ENCODE results near the gene MTARC1. TPM values are rescaled to one million over a fixed set of nuclear protein-coding genes. Genes with fewer than 3 reads are reported as not detected.

The MTARC1 gene
- total and polyA plus RNA-seq, 2 donors: 8.9 to 12.2 TPM

DNA sequence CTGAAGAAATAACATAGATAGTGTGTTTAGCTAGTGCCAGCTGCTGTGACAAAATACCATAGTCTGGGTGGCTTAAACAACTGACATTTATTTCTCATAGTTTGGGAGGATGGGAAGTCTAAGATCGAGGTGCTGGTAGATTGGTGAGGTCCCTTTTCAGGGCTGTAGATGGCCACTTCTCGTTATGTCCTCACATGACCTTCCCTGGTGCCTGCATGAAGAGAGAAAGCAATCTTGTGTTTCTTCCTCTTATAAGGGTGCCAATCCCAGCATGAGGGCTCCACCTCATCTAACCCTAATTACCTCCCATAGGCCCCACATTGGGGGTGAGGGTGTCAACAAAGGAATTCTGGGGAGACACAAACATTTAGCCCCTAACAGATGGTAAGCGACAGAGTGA is 29.3 kb upstream of the MTARC1 start:
- 93% methylated on average over 3 of the region's 3 CpGs for WGBS
- Histone ChIP-seq H3K4me1 (ENCODE audit: insufficient read depth) (peaks cover 1% of the 10 kb centered on the region), H3K27ac (ENCODE audit: low read depth) (no peak overlapping the region), H3K36me3 (ENCODE audit: insufficient read depth) (peaks cover 2% of the 10 kb centered on the region), H3K4me3 (ENCODE audit: low read depth, low read length) (no peak overlapping the region)
- no peak for DNase-seq (ENCODE audit: extremely low spot score)

GRCh38 chr1:220759147-220759546 is 27.6 kb upstream of the MTARC1 start:
- DNase-seq (ENCODE audit: extremely low spot score): no peak
- peaks cover 2% of the 10 kb centered on the region for H3K36me3 ChIP-seq (ENCODE audit: insufficient read depth)
- H3K27ac ChIP-seq (ENCODE audit: low read depth): no peak overlapping the region
- H3K4me3 ChIP-seq (ENCODE audit: low read depth, low read length): no peak overlapping the region
- WGBS: 95% methylated on average over 3 of the region's 3 CpGs
- peaks cover 1% of the 10 kb centered on the region for H3K4me1 ChIP-seq (ENCODE audit: insufficient read depth)

- WGBS: 96% methylated on average over 7 of the region's 7 CpGs
- DNase-seq (ENCODE audit: extremely low spot score): no peak
- no peak overlapping the region for H3K27ac ChIP-seq (ENCODE audit: low read depth)
- H3K4me3 ChIP-seq (ENCODE audit: low read depth, low read length): no peak overlapping the region
- H3K36me3 ChIP-seq (ENCODE audit: insufficient read depth): no peaks in the 10 kb centered on the region
- H3K4me1 ChIP-seq (ENCODE audit: insufficient read depth): peaks cover 1% of the 10 kb centered on the region
These were observed 24.9 kb upstream of the MTARC1 start for GRCh38 chr1:220761688-220762427.

DNA sequence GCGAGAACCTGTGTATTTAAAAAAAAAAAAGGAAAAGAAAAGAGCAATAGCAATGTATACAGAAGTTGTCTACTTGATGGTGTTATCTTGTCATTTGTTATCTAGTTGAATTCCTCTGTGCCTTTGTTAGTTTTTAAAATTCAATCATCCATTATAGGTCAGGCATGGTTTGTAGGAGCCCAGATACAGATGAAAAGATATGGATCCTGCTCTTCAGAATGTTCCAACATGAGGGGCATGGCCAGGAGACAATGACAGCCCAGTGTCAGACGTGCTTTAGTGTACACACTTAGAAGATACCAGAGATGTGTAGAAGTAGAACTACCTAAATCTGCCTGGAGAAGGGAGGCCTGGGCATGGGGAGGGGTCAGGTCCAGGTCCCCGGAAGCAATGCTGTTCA is 22.0 kb upstream of the MTARC1 start:
- no peaks in the 10 kb centered on the region for H3K36me3 ChIP-seq (ENCODE audit: insufficient read depth)
- no peak overlapping the region for H3K4me3 ChIP-seq (ENCODE audit: low read depth, low read length)
- H3K27ac ChIP-seq (ENCODE audit: low read depth): no peak overlapping the region
- no peak for DNase-seq (ENCODE audit: extremely low spot score)
- WGBS: 97% methylated on average over 3 of the region's 3 CpGs
- H3K4me1 ChIP-seq (ENCODE audit: insufficient read depth): no peaks in the 10 kb centered on the region

- WGBS: 35% methylated on average over 8 of the region's 8 CpGs
- DNase-seq (ENCODE audit: extremely low spot score): no peak
- Histone ChIP-seq H3K27ac (ENCODE audit: low read depth) (no peak overlapping the region), H3K4me3 (ENCODE audit: low read depth, low read length) (no peak overlapping the region), H3K4me1 (ENCODE audit: insufficient read depth) (no peaks in the 10 kb centered on the region), H3K36me3 (ENCODE audit: insufficient read depth) (no peaks in the 10 kb centered on the region)
These were observed 19.2 kb upstream of the MTARC1 start for GRCh38 chr1:220767312-220768125.

GRCh38 chr1:220768126-220768601 is 18.5 kb upstream of the MTARC1 start:
- no peaks in the 10 kb centered on the region for H3K4me1 ChIP-seq (ENCODE audit: insufficient read depth)
- WGBS: 65% methylated on average over 5 of the region's 5 CpGs
- no peak overlapping the region for H3K4me3 ChIP-seq (ENCODE audit: low read depth, low read length)
- peak overlapping the region; percentile 41 for H3K27ac ChIP-seq (ENCODE audit: low read depth)
- H3K36me3 ChIP-seq (ENCODE audit: insufficient read depth): no peaks in the 10 kb centered on the region
- no peak for DNase-seq (ENCODE audit: extremely low spot score)

DNA sequence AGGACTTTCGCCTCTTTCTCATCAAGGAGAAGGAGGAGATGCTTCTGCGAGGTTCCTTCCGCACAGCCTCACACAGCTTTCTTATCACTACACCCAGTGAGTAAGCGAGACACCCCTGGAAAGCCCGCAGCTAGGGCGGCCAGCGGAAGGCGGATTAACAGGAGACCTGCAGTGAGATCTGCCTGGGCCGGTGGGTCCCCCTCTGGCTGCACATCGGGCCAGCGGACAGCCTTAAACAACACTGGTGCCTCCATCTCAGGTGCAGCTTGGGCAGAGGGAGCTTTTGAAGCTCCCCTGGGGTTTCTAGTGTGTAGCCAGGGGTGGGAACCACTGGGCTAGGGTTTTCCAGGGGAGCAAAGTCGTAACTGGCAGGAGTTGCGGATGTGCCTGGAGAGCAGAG is 17.5 kb upstream of the MTARC1 start:
- Histone ChIP-seq H3K4me3 (ENCODE audit: low read depth, low read length) (no peak overlapping the region), H3K36me3 (ENCODE audit: insufficient read depth) (no peaks in the 10 kb centered on the region), H3K27ac (ENCODE audit: low read depth) (no peak overlapping the region), H3K4me1 (ENCODE audit: insufficient read depth) (no peaks in the 10 kb centered on the region)
- no peak for DNase-seq (ENCODE audit: extremely low spot score)
- 97% methylated on average over 13 of the region's 13 CpGs for WGBS

GRCh38 chr1:220770245-220770913 is 16.3 kb upstream of the MTARC1 start:
- 90% methylated on average over 15 of the region's 15 CpGs for WGBS
- Histone ChIP-seq H3K4me1 (ENCODE audit: insufficient read depth) (no peaks in the 10 kb centered on the region), H3K36me3 (ENCODE audit: insufficient read depth) (no peaks in the 10 kb centered on the region), H3K27ac (ENCODE audit: low read depth) (no peak overlapping the region), H3K4me3 (ENCODE audit: low read depth, low read length) (no peak overlapping the region)
- no peak for DNase-seq (ENCODE audit: extremely low spot score)

- Histone ChIP-seq H3K4me3 (ENCODE audit: low read depth, low read length) (no peak overlapping the region), H3K27ac (ENCODE audit: low read depth) (no peak overlapping the region), H3K36me3 (ENCODE audit: insufficient read depth) (no peaks in the 10 kb centered on the region), H3K4me1 (ENCODE audit: insufficient read depth) (no peaks in the 10 kb centered on the region)
- 91% methylated on average over 4 of the region's 4 CpGs for WGBS
- no peak for DNase-seq (ENCODE audit: extremely low spot score)
These were observed 13.9 kb upstream of the MTARC1 start for GRCh38 chr1:220772846-220773245.

DNA sequence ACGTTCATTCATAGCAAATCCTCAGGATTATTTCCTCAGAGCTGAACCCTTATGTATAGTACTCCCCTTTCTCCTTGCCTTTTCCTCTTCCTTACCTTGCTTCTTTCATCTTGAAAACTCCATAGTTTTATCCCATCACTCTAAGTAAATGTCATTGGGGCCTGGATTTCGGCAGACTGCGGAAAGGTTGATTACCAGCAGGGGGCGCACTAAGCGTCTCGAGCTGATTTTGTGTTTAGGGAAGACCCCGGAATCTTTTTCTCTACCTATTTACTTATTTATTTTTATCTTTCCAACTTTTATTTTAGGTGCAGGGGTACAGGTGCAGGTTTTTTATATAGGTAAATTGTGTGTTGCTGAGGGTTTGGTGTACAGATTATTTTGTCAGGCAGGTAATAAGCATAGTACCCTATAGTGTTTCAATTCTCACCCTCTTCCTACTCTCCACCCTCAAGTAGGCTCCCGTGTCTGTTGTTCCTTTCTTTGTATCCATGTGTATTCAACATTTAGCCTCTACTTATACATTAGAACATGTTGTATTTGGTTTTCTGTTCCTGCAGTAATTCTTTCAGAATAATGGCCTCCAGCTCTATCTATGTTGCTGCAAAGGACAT is 11.4 kb upstream of the MTARC1 start:
- WGBS: 44% methylated on average over 8 of the region's 8 CpGs
- peaks cover 2% of the 10 kb centered on the region for H3K36me3 ChIP-seq (ENCODE audit: insufficient read depth)
- H3K27ac ChIP-seq (ENCODE audit: low read depth): no peak overlapping the region
- no peak for DNase-seq (ENCODE audit: extremely low spot score)
- no peaks in the 10 kb centered on the region for H3K4me1 ChIP-seq (ENCODE audit: insufficient read depth)
- no peak overlapping the region for H3K4me3 ChIP-seq (ENCODE audit: low read depth, low read length)

- 94% methylated on average over 7 of the region's 7 CpGs for WGBS
- H3K4me1 ChIP-seq (ENCODE audit: insufficient read depth): no peaks in the 10 kb centered on the region
- peaks cover 2% of the 10 kb centered on the region for H3K36me3 ChIP-seq (ENCODE audit: insufficient read depth)
These were observed 10.5 kb upstream of the MTARC1 start for GRCh38 chr1:220776254-220776653.

GRCh38 chr1:220776720-220777326 is 9.9 kb upstream of the MTARC1 start:
- 31% methylated on average over 19 of the region's 19 CpGs for WGBS
- H3K36me3 ChIP-seq (ENCODE audit: insufficient read depth): peaks cover 2% of the 10 kb centered on the region
- no peak for DNase-seq (ENCODE audit: extremely low spot score)
- H3K4me3 ChIP-seq (ENCODE audit: low read depth, low read length): no peak overlapping the region
- H3K27ac ChIP-seq (ENCODE audit: low read depth): no peak overlapping the region
- no peaks in the 10 kb centered on the region for H3K4me1 ChIP-seq (ENCODE audit: insufficient read depth)

More at GRCh38 chr1:220776254-220776653, 10.5 kb upstream of the MTARC1 start:
- no peak for DNase-seq (ENCODE audit: extremely low spot score)
- Histone ChIP-seq H3K27ac (ENCODE audit: low read depth) (no peak overlapping the region), H3K4me3 (ENCODE audit: low read depth, low read length) (no peak overlapping the region)

DNA sequence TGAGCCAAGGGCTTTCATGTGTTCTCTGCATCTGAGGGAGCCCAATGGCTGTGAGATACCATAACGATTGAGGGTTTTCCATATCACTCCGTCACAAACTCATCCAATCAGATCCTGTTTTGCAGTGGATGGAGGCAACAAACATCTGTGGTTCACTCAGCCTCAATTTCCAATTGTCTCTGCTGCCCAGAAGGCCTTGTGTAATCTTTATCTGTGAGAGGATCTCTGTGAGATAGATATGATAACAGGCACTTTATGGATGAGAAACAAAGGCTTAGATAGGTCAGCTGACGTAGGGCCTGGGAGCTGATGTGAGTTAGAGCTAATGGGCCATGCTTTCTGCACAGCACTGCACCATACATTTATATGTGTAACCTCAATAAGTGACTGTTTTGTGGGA is 3.3 kb upstream of the MTARC1 start:
- Histone ChIP-seq H3K27ac (ENCODE audit: low read depth) (no peak overlapping the region), H3K36me3 (ENCODE audit: insufficient read depth) (peaks cover 2% of the 10 kb centered on the region), H3K4me1 (ENCODE audit: insufficient read depth) (no peaks in the 10 kb centered on the region), H3K4me3 (ENCODE audit: low read depth, low read length) (no peak overlapping the region)
- no peak for DNase-seq (ENCODE audit: extremely low spot score)
- 84% methylated on average over 3 of the region's 3 CpGs for WGBS

All from urinary bladder (tissue), 4 donors.